GM19468 (cell line): ENCODE results near the gene RNF150.
"Not testable (repeated sequence)": the region's sequence is repeated elsewhere in the genome, so short reads cannot be mapped to it uniquely, and the experiment has no call there.

Experiments
- ATAC-seq: cut with Tn5 transposase; IDR thresholded peaks from one replicate; pipeline ENCODE4 v1.9.1; 2021; ENCODE audit warnings: mild to moderate bottlenecking, moderate library complexity, moderate number of reproducible peaks; ENCODE audit not compliant: unreplicated experiment; ENCODE audit errors: extremely low read depth

The RNF150 gene

DNA sequence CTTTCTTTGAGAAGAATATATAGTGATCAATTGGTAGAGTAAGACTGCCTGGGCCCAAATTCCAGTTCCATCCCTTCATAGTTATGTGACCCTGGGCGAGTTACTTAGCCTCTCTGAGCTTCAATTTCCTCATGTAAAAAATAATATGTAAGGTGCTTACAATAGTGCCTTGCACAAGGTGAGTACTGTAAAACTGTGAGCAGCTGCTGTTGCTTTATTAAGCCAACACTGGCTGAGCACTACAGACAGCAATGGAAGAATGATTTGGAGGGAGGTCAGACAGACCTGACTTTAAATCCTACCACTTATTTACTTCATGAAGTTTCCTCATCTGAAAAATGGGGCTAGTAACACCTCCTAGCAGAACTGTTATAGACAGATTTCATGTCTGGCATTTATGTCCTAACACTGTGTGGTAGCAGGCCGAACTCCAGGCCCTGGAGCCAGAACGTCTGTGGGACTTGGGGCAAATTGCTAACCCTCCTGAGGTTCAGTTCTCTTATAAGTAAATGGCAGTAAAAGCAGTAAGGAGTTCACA is 53.8 kb downstream of the RNF150 start:
- no peak for ATAC-seq

DNA sequence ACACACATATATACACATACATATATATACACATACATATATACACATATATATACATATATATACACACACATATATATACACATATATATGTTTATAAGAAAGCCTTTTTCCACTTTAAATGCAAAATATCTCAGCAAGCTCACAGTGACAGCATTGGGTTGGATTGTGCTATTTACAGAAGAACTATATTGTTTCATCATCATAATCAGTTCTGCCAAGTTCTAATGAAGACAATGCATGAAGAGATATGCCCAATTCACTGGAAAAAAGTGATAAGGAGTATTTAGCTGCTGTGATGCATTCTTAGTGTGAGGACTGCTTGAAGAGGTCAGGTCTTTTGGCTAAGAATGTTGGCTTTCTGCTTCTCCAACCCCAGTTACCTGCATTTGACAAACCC is 54.4 kb downstream of the RNF150 start:
- ATAC-seq, result no peak

GRCh38 chr4:141077611-141078225 is 55.6 kb downstream of the RNF150 start:
- ATAC-seq, result no peak

GRCh38 chr4:141075553-141075952 is 57.7 kb downstream of the RNF150 start:
- ATAC-seq, result no peak

DNA sequence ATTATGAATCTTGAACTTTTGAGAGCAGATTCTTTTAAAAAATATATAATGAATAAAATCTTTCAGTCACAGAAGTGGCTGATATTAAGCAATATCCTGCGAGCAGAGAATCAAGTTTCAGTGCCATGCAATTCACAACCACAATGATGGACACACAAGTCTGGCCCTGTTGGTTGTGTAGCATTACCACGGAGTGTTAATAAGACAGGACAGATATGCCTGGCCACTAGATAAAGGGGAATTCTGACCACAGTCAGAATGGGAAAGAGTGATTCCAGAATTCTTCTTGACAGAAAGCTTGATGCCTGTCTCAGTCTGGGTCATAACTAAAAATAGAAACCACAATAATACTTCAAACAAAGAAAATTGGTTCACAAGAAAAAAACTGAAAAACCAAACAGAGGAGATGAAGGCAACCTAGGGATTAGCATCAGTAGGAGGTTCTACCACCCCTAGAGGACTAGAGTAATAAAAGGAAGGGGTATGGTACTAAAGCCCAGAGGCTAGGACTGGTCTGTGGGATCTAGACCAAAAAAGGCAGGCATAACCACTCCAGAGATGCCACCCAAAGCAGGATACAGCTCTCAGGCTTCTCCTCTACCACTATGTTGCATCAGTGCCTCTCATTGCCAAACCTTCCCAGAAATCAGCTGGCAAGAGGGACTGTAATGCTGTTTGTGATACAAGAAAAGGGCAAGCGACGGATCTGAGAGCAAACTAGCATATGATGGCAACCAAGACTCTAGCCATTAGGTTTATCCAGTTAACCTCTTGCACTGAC is 59.0 kb downstream of the RNF150 start:
- ATAC-seq, result no peak

DNA sequence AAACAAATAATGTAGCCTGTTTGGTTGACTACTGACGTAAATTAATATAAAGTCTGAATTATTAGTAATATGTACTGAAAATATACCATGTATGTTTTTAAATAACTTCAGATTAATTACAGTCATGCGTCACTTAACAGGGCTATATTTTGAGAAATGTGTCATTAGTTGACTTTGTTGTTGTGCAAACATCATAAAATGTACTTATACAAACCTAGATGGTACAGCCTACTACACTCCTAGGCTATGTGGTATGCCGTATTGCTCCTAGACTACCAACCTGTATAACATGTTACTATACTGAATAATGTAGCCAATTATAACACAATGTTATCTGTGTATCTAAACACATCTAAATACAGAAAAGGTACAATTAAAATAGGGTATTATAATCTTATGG is 66.6 kb downstream of the RNF150 start:
- no peak for ATAC-seq

- no peak for ATAC-seq
Observed at GRCh38 chr4:141065872-141066271, 67.4 kb downstream of the RNF150 start.

GRCh38 chr4:141062651-141063050 is 70.6 kb downstream of the RNF150 start:
- ATAC-seq, result no peak

DNA sequence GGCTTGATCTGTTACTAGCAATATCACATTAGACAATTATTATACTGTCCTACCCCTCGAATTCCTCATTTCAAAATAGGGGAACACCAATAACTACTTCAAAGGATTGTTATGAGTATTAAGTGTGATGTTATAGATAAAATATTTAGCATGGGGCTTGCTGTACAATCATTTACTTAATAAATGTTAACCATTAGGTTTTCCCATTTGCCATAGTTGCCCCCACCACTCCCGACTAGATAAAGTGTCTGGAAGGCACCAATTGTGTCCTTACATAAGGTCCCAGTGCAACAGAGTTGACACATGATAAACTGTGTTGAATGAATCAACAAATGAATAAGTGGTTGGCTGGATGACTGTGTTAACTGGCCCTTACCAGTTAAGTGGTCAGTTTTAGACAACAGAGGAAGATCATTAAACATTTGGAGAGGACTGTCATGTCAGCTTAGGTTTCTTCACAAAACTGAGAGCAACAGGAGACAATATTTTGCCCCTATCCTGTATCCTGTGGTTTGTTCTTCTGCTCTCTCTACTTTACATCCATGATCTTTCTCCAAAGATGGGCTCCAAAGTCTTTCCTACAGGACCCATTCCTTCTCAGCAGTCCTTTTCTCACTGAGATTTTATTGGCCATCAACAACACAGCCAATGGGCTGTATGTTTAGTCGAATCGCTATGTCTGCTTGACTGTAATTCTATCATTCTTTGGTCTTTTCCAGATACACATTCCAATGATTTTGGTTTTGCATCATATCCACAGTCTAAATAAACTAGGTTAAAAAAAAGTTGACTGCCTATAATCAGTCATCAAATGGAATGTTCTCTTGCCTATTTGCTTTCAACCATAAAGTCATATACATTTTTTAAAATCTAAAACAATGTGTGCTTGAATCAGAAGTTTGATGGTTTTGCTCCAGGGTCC is 74.4 kb downstream of the RNF150 start:
- no peak for ATAC-seq

DNA sequence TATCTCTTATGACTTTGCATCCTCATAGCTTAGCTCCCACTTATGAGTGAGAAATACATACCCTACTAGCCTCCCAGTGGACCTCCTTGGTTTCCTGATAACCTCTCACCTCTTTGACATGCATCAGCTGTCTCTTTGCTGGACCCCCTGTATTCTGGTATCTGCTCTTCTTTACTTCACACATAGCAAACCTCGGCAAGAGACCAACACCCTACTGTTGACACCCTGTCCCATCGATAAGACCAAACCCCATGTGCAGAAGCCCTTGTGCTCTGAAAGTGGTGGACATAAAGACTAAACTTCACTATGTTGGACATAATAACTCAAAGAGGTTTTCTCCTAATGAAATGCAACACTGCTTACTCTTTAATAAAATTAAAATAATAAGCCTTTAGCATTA is 75.7 kb downstream of the RNF150 start:
- ATAC-seq, result no peak

DNA sequence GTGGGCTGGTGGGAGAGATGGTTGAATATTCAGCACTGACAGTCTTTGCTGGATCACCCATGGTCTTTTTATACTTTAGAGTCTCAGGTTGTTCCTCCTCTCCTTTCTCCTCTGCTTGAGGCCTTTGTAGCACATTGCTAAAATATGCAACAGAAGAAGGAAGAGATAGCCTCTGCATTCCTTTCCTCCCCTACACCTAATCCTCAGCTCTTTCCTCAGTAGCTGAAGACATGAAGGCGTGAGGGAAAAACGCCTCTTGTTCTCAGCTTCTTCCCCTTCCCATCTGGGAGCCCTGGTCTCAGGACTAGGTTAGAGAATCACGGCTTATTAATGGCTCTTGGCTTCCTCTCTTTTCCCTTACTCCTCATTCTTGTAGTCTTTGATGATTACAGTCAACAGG is 76.8 kb downstream of the RNF150 start:
- no peak for ATAC-seq

GRCh38 chr4:141054446-141054845 is 78.8 kb downstream of the RNF150 start:
- no peak for ATAC-seq

DNA sequence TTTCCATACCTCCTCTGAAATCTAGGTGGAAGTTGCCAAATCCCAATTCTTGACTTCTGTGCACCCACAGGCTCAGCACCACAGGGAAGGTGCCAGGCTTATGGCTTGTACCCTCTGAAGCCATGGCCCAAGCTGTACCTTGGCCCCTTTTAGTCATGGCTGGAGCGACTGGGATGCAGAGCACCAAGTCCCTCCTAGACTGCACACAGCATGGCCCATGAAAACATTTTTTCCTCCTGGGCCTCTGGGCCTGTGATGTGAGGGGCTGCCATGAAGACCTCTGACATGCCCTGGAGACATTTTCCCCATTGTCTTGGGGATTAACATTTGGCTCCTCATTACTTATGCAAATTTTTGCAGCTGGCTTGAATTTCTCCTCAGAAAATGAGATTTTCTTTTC is 82.3 kb downstream of the RNF150 start:
- not testable (repeated sequence) for ATAC-seq

GRCh38 chr4:141047228-141047884 is 85.9 kb downstream of the RNF150 start:
- no peak for ATAC-seq

DNA sequence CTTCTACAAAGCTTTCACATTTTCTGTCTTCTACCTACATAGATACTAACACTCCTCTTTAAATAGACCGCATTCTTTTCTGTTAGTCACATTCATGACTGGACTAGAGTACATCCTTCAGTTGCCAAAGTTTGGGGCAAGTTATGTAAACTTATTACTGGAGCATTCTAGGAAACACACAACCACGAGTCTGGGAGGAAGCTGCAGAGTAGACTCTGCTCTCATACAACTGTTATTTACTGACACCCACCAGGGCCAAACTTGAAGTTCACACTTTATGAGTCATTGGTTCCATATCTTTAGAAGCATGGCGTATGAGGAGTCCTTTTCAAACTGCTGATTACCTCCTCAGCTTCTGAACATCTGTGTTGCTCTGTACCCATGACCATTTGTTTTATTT is 87.0 kb downstream of the RNF150 start:
- no peak for ATAC-seq

- no peak for ATAC-seq
Observed at GRCh38 chr4:141045848-141046247, 87.4 kb downstream of the RNF150 start.

DNA sequence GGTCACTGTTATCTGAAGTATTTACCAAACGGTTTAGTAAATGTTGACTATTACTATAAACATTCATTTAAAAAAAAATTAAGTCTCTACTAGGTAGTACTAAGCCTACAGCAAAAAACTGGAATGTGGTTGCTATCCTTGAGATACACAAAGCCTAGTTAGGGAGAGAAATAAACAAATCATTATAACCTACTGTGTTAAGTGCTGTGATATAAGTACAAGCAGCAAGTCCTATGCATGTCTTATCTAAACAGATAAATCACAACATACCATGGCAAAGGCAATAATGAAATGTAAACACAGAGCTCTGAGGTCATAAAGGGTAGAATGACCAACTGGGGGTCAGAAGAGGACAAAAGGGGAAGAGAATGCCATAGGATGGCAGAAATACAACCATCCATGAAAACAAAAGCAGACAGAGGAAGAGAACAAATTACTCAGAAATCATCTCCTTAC is 92.2 kb downstream of the RNF150 start:
- ATAC-seq, result no peak

- ATAC-seq, result no peak
Observed at GRCh38 chr4:141039156-141039555, 94.1 kb downstream of the RNF150 start.

- ATAC-seq, result no peak
Observed at GRCh38 chr4:141038428-141038827, 94.8 kb downstream of the RNF150 start.

DNA sequence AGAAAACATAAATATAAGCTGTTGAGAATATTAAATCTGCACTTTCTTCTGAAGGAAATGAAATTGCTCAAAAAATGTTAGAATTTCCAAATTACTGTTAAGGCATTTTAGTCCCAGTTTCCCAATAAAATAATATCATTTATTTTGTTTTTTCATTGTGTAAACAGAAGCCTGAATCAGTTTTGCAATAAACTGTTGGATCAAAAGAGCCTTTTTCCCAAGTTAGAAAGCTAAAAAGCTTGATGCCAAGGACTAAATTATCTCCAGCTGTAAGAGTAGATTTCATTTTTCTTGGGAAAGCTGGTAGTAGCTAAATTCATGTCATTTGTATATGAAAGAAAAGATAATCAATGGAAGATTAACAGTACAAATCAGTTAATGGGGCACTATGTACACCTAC is 95.8 kb downstream of the RNF150 start:
- ATAC-seq, result no peak
